Testis (tissue), 2 donors: ENCODE measurements around the gene CNPY1.

Source experiments
- POLR2A ChIP-seq: fragments of 450-650 bp; IDR thresholded peaks from one replicate; pipeline ENCODE4 v1.6.1; 2017; ENCODE audit warnings: antibody characterized with exemption, mild to moderate bottlenecking, moderate library complexity
- TF ChIP-seq, protein P1 (sequence below), 3 experiments: fragments of 450-650 bp in 2 of 3; fragments of 200-600 bp in 1 of 3; sonication (generic) in 1 of 3; IDR thresholded peaks; one replicate each; pipeline ENCODE4 v1.5.1; 2016 to 2019; ENCODE audit warnings: antibody characterized with exemption in 3 of 3, mild to moderate bottlenecking in 2 of 3, moderate library complexity in 1 of 3

GRCh38 chr7:155468785-155469148 is 77.6 kb downstream of the CNPY1 start:
- TF ChIP-seq, protein P1, sequence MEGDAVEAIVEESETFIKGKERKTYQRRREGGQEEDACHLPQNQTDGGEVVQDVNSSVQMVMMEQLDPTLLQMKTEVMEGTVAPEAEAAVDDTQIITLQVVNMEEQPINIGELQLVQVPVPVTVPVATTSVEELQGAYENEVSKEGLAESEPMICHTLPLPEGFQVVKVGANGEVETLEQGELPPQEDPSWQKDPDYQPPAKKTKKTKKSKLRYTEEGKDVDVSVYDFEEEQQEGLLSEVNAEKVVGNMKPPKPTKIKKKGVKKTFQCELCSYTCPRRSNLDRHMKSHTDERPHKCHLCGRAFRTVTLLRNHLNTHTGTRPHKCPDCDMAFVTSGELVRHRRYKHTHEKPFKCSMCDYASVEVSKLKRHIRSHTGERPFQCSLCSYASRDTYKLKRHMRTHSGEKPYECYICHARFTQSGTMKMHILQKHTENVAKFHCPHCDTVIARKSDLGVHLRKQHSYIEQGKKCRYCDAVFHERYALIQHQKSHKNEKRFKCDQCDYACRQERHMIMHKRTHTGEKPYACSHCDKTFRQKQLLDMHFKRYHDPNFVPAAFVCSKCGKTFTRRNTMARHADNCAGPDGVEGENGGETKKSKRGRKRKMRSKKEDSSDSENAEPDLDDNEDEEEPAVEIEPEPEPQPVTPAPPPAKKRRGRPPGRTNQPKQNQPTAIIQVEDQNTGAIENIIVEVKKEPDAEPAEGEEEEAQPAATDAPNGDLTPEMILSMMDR (IDR thresholded peaks at IDR 0.05) = no peak
- TF ChIP-seq POLR2A = no peak
